K562 (cell line): ENCODE data around the gene PPIL4. TPM values are rescaled to one million over a fixed set of nuclear protein-coding genes. Genes with fewer than 3 reads are reported as not detected.

Source experiments
- ATAC-seq: fragments of 200-7000 bp; cut with Tn5 transposase; 3 replicates; pipeline ENCODE4 v1.9.1; 2020; ENCODE audit warnings: moderate library complexity
- BruUV-seq: library from RNA; stranded (reverse); fragments of 400-500 nt; replicated peaks from 2 replicates; lab custom pipeline; 2021; lab: Mats Ljungman, UMichigan
- CTCF ChIA-PET: fragments of 300-600 bp; formaldehyde crosslinking; extraction: SDS; loops from one replicate; lab custom pipeline; 2021; ENCODE audit warnings: low intra/inter-chr PET ratio; lab: Yijun Ruan, JAX
- POLR2A ChIA-PET: fragments of 300-600, 350-650 bp; sonication (Branson Sonifier 250); formaldehyde crosslinking; extraction: SDS; loops from one replicate; lab custom pipeline; 2021; ENCODE audit warnings: antibody characterized with exemption, inconsistent platforms; lab: Yijun Ruan, JAX
- DNase-seq, 4 experiments: peaks; one replicate each; pipeline versions ENCODE4 v3.0.0 to v3.0.0-alpha.2; 2011 to 2018; ENCODE audit warnings: low spot score in 3 of 4, mixed read lengths in 3 of 4; ENCODE audit errors: extremely low read depth in 1 of 4
- FAIRE-seq: peaks from 2 replicates; lab custom pipeline; 2011; peaks lifted over from hg19 to GRCh38; lab: Jason Lieb, UNC
- H2AFZ ChIP-seq: 2 replicates; pipeline ENCODE4 v1.6.0; 2011; ENCODE audit warnings: low read depth, low read length, control low read depth, inconsistent platforms
- H3K27ac ChIP-seq: fragments of 200-600 bp; 3 replicates; pipeline ENCODE4 v1.8.0; 2011; ENCODE audit warnings: low read depth, mild to moderate bottlenecking, control low read depth, inconsistent platforms, low read length, moderate library complexity, mixed read lengths; ENCODE audit errors: extremely low read depth
- H3K27me3 ChIP-seq, 2 experiments: fragments of 300-600 bp in 1 of 2; 2 replicates in 1 of 2; 3 replicates in 1 of 2; pipeline versions ENCODE4 v1.6.0 to v1.8.0; 2011; ENCODE audit warnings: inconsistent platforms in 2 of 2, low read length in 2 of 2, mild to moderate bottlenecking in 1 of 2, mixed read lengths in 1 of 2, moderate library complexity in 1 of 2; ENCODE audit not compliant: control insufficient read depth in 2 of 2, insufficient read depth in 2 of 2
- H3K36me3 ChIP-seq: fragments of 300-600 bp; 3 replicates; pipeline ENCODE4 v1.8.0; 2011; ENCODE audit warnings: mild to moderate bottlenecking, low read length, inconsistent platforms; ENCODE audit not compliant: control insufficient read depth, insufficient read depth
- H3K4me1 ChIP-seq, 2 experiments: fragments of 200-600 bp in 1 of 2; replicated peaks in 1 of 2; 2 replicates in 1 of 2; 3 replicates in 1 of 2; pipeline versions ENCODE4 v1.5.1 to v1.8.0; 2011; ENCODE audit warnings: inconsistent platforms in 2 of 2, low read length in 2 of 2, mild to moderate bottlenecking in 1 of 2, mixed read lengths in 1 of 2, moderate library complexity in 1 of 2; ENCODE audit not compliant: control insufficient read depth in 2 of 2, insufficient read depth in 2 of 2
- H3K4me2 ChIP-seq: 2 replicates; pipeline ENCODE4 v1.6.1; 2011; ENCODE audit warnings: low read length, control low read depth, inconsistent platforms, mixed read lengths; ENCODE audit not compliant: insufficient read depth
- H3K4me3 ChIP-seq: fragments of 200-600 bp; sonication (generic), shearing (Covaris generic); 2 replicates; pipeline ENCODE4 v1.5.1; 2016; ENCODE audit warnings: control low read depth, inconsistent platforms
- H3K79me2 ChIP-seq: fragments of 200-600 bp; 3 replicates; pipeline ENCODE4 v1.8.0; 2011; ENCODE audit warnings: low read length, inconsistent platforms; ENCODE audit not compliant: control insufficient read depth, insufficient read depth
- H3K9ac ChIP-seq, 2 experiments: 2 replicates each; pipeline versions ENCODE4 v1.6.0 to v1.6.1; 2011; ENCODE audit warnings: low read depth in 2 of 2, low read length in 2 of 2, control low read depth in 1 of 2, inconsistent platforms in 1 of 2, mild to moderate bottlenecking in 1 of 2, mixed read lengths in 1 of 2; ENCODE audit not compliant: insufficient read depth in 1 of 2
- H3K9me1 ChIP-seq: one replicate; pipeline ENCODE4 v1.6.0; 2011; ENCODE audit warnings: inconsistent platforms, mild to moderate bottlenecking, low read length, moderate library complexity; ENCODE audit not compliant: control insufficient read depth, insufficient read depth
- H3K9me3 ChIP-seq: replicated peaks from 2 replicates; pipeline ENCODE4 v1.5.1; 2011; ENCODE audit warnings: low read depth, low read length, inconsistent platforms; ENCODE audit not compliant: control insufficient read depth, insufficient read depth
- H4K20me1 ChIP-seq: replicated peaks from 2 replicates; pipeline ENCODE4 v1.6.1; 2011; ENCODE audit warnings: low read length, inconsistent platforms, mixed read lengths; ENCODE audit not compliant: control insufficient read depth, insufficient read depth
- CSDE1 ChIP-seq, 2 experiments: fragments of 450-650 bp; IDR thresholded peaks; 2 replicates each; pipeline ENCODE4 v1.6.1; 2016; ENCODE audit warnings: mild to moderate bottlenecking in 1 of 2
- FOXA3 ChIP-seq, 2 experiments: fragments of 450-650 bp in 1 of 2; sonication (generic) in 1 of 2; formaldehyde crosslinking; IDR thresholded peaks in 1 of 2; conservative IDR thresholded peaks in 1 of 2; 2 replicates each; pipeline versions ENCODE4 v1.4.0 to v1.8.0; 2020 to 2022; ENCODE audit warnings: mild to moderate bottlenecking in 2 of 2, missing genetic modification reagents in 1 of 2
- HINFP ChIP-seq: fragments of 450-650 bp; conservative IDR thresholded peaks from 2 replicates; pipeline ENCODE4 v1.6.1; 2016; ENCODE audit warnings: missing genetic modification characterization, low read depth, mild to moderate bottlenecking, control low read depth, missing compliant biosample characterization
- MEIS2 ChIP-seq: fragments of 450-650 bp; IDR thresholded peaks from 2 replicates; pipeline ENCODE4 v1.6.1; 2014; ENCODE audit warnings: mild to moderate bottlenecking; ENCODE audit not compliant: partially characterized antibody
- SRSF7 ChIP-seq: fragments of 200-400 bp; formaldehyde crosslinking; optimal IDR thresholded peaks from 2 replicates; pipeline ENCODE3; 2017; ENCODE audit warnings: mild to moderate bottlenecking, low read depth, low read length
- THAP12 ChIP-seq: fragments of 250-450 bp; sonication (Bioruptor Pico); IDR thresholded peaks from 2 replicates; pipeline ENCODE4 v1.9.0; 2021; ENCODE audit warnings: mild to moderate bottlenecking, inconsistent platforms
- WGBS: fragments of 100-300 bp; shearing (Covaris generic); methylation state at CpG from one replicate; pipeline ENCODE4 v1.1.6; 2016; ENCODE audit warnings: low coverage, mixed read lengths; ENCODE audit not compliant: insufficient coverage; ENCODE audit errors: missing lambda C conversion rate; 5-methylcytosine and 5-hydroxymethylcytosine counted together
- in situ Hi-C: fragments of 300-500 bp; cut with MboI; formaldehyde crosslinking; loops from 4 replicates; pipeline ENCODE4 v1.15.0; 2018; ENCODE audit warnings: inconsistent platforms, mixed read lengths
- intact Hi-C: fragments of 100-400 bp; cut with micrococcal nuclease; formaldehyde crosslinking; loops from 2 replicates; pipeline ENCODE4 v1.14.2; 2022
- polyA plus RNA-seq, 8 experiments: library from polyadenylated mRNA; depleted of rRNA in 4 of 8; stranded (reverse) in 5 of 8; unstranded in 3 of 8; fragments of >200 nt; fragmentation: Nextera tagmentation in 2 of 8; fragmentation: Illumina TruSeq in 1 of 8; extraction: Ambion mirVana in 2 of 8; extraction: Trizol in 1 of 8; gene quantifications; 2 replicates each; pipeline versions ENCODE4 v1.2.1 to v1.2.3, GENCODE V29; 2011 to 2014; ENCODE audit warnings: inconsistent platforms in 1 of 8, missing spikeins in 1 of 8
- total RNA-seq, 7 experiments: library from RNA; depleted of rRNA in 6 of 7; stranded (reverse); fragments of >200 nt in 6 of 7; fragmentation: Illumina TruSeq in 2 of 7; extraction: Trizol in 2 of 7; gene quantifications; 2 replicates each; pipeline versions ENCODE4 v1.2.1 to v1.2.3, GENCODE V29; 2011 to 2021; ENCODE audit warnings: low replicate concordance in 1 of 7

Gene PPIL4
- total and polyA plus RNA-seq, 9 of the 15 experiments (the other 6 are each of a cell fraction or from before 2014, with no cell fraction given), result 14.5 to 55.2 (median 45.9) TPM

- TF ChIP-seq THAP12 (no peak), SRSF7 (no peak), FOXA3 (CRISPR knock-in tag; conservative IDR thresholded peaks at IDR 0.05 in 1 of 2, IDR thresholded peaks at IDR 0.05 in 1 of 2) (no peak)
These were observed 68.9 kb downstream of the PPIL4 start (continued) for GRCh38 chr6:149476789-149477455.

- H4K20me1 ChIP-seq, result peaks cover 7% of the 10 kb centered on the region; the same call in 1 of the 2 replicates
- ATAC-seq, result peak; percentile 33; the same call in 1 of the 3 replicates
- intact Hi-C loops (no loop called here), in situ Hi-C loops (no loop called here)
- no peak for DNase-seq
- peaks cover 64 to 81% of the 10 kb centered on the region in 2 experiments for H3K27me3 ChIP-seq
- H3K4me2 ChIP-seq, result no peak overlapping the region
- no peak overlapping the region; a peak in 1 of 4 replicates for H3K9ac ChIP-seq
- no peak overlapping the region for H3K4me3 ChIP-seq
- ChIA-PET POLR2A (interaction anchor here (0.8 to 2.7 kb wide), 3 partner anchors 12 to 21 kb away, joined by 3 to 10 read pairs (median 5); no protein-coding TSS in a partner anchor), CTCF (no interaction called here)
- under 1% methylated on average over 30 of the region's 30 CpGs for WGBS
- BruUV-seq, result no TSS peak
- no peak for FAIRE-seq
- no peak overlapping the region for H3K27ac ChIP-seq
- no peaks in the 10 kb centered on the region for H3K36me3 ChIP-seq
- no peaks in the 10 kb centered on the region for H3K79me2 ChIP-seq
- no peaks in the 10 kb centered on the region for H3K9me1 ChIP-seq
- H3K9me3 ChIP-seq, result no peaks in the 10 kb centered on the region
- H2AFZ ChIP-seq, result no peak overlapping the region
- peaks cover 0 to 7% of the 10 kb centered on the region in 2 experiments; a peak in 1 of 5 replicates for H3K4me1 ChIP-seq
- TF ChIP-seq MEIS2 (peak; percentile 44), HINFP (no peak), CSDE1 (IDR thresholded peaks at IDR 0.05) (no peak)
These were observed 71.5 kb downstream of the PPIL4 start for GRCh38 chr6:149474108-149474935.
